ENCODE measurements around the gene SKA3.
"Not testable (repeated sequence)": the region's sequence is repeated elsewhere in the genome, so short reads cannot be mapped to it uniquely, and the experiment has no call there.

The SKA3 gene

GRCh38 chr13:21212138-21212775, 35.9 kb upstream of the SKA3 start:
- DNase-seq (ENCODE audit: insufficient read length, low spot score) (no peak), FAIRE-seq (no peak)
- no peak for TF ChIP-seq CTCF (IDR thresholded peaks at IDR 0.05; ENCODE audit: insufficient read depth, missing control alignments)

GRCh38 chr13:21208652-21209154, 32.4 kb upstream of the SKA3 start:
- no peak for TF ChIP-seq CTCF (IDR thresholded peaks at IDR 0.05; ENCODE audit: insufficient read depth, missing control alignments)
- FAIRE-seq, result no peak
- no peak for DNase-seq (ENCODE audit: insufficient read length, low spot score)

GRCh38 chr13:21202767-21203531, 26.6 kb upstream of the SKA3 start:
- FAIRE-seq (no peak), DNase-seq (ENCODE audit: insufficient read length, low spot score) (no peak)
- no peak for TF ChIP-seq CTCF (IDR thresholded peaks at IDR 0.05; ENCODE audit: insufficient read depth, missing control alignments)

GRCh38 chr13:21201456-21202190, 25.3 kb upstream of the SKA3 start:
- not testable (repeated sequence) for DNase-seq (ENCODE audit: insufficient read length, low spot score); FAIRE-seq

- DNase-seq (ENCODE audit: insufficient read length, low spot score), result not testable (repeated sequence)
Measured at GRCh38 chr13:21198391-21198790, 22.0 kb upstream of the SKA3 start.

GRCh38 chr13:21197606-21198225, 21.4 kb upstream of the SKA3 start:
- not testable (repeated sequence) for FAIRE-seq; DNase-seq (ENCODE audit: insufficient read length, low spot score)

More at GRCh38 chr13:21198391-21198790, 22.0 kb upstream of the SKA3 start:
- FAIRE-seq, result not testable (repeated sequence)

GRCh38 chr13:21194756-21195155, 18.4 kb upstream of the SKA3 start:
- DNase-seq (ENCODE audit: insufficient read length, low spot score); FAIRE-seq: not testable (repeated sequence)

GRCh38 chr13:21186410-21186809, 10.1 kb upstream of the SKA3 start:
- FAIRE-seq; DNase-seq (ENCODE audit: insufficient read length, low spot score): not testable (repeated sequence)

GRCh38 chr13:21181671-21182070, 5.3 kb upstream of the SKA3 start:
- FAIRE-seq (no peak), DNase-seq (ENCODE audit: insufficient read length, low spot score) (no peak)
- TF ChIP-seq CTCF (IDR thresholded peaks at IDR 0.05; ENCODE audit: insufficient read depth, missing control alignments), result no peak
